HEK293T (cell line): Measurements from ENCODE around the gene MPL.

Experiments
- CTCF ChIA-PET: fragments of 350-600 bp; formaldehyde crosslinking; extraction: SDS; loops from one replicate; lab custom pipeline; 2021; ENCODE audit warnings: antibody characterized with exemption, inconsistent platforms; lab: Yijun Ruan, JAX
- POLR2A ChIA-PET: fragments of 350-600 bp; formaldehyde crosslinking; extraction: SDS; loops from one replicate; lab custom pipeline; 2020; ENCODE audit warnings: antibody characterized with exemption, inconsistent platforms; lab: Yijun Ruan, JAX
- DNase-seq: peaks from one replicate; pipeline ENCODE4 v3.0.0; 2012; ENCODE audit warnings: mixed read lengths; ENCODE audit errors: extremely low spot score
- ARNT ChIP-seq: fragments of 450-650 bp; IDR thresholded peaks from 2 replicates; pipeline ENCODE4 v1.6.1; 2017; ENCODE audit warnings: mild to moderate bottlenecking
- BHLHE40 ChIP-seq: fragments of 450-650 bp; IDR thresholded peaks from 2 replicates; pipeline ENCODE4 v1.6.1; 2016; ENCODE audit warnings: mild to moderate bottlenecking, moderate library complexity, borderline replicate concordance
- CTBP1 ChIP-seq: fragments of 450-650 bp; IDR thresholded peaks from 2 replicates; pipeline ENCODE4 v1.6.1; 2016; ENCODE audit warnings: borderline replicate concordance
- ELF4 ChIP-seq: fragments of 450-650 bp; IDR thresholded peaks from 2 replicates; pipeline ENCODE4 v1.6.1; 2017; ENCODE audit warnings: antibody characterized with exemption
- FOXA1 ChIP-seq: fragments of 450-650 bp; IDR thresholded peaks from 2 replicates; pipeline ENCODE4 v1.6.1; 2016; ENCODE audit warnings: mild to moderate bottlenecking
- FOXK2 ChIP-seq: fragments of 450-650 bp; IDR thresholded peaks from 2 replicates; pipeline ENCODE4 v1.6.1; 2016; ENCODE audit warnings: mild to moderate bottlenecking
- FOXM1 ChIP-seq: fragments of 450-650 bp; IDR thresholded peaks from 2 replicates; pipeline ENCODE4 v1.6.1; 2017; ENCODE audit warnings: mild to moderate bottlenecking, borderline replicate concordance
- HDGF ChIP-seq: fragments of 450-650 bp; IDR thresholded peaks from 2 replicates; pipeline ENCODE4 v1.6.1; 2017; ENCODE audit warnings: antibody characterized with exemption, borderline replicate concordance
- L3MBTL2 ChIP-seq: fragments of 450-650 bp; conservative IDR thresholded peaks from 2 replicates; pipeline ENCODE4 v1.6.1; 2016; ENCODE audit warnings: mild to moderate bottlenecking
- LEF1 ChIP-seq: fragments of 450-650 bp; IDR thresholded peaks from 2 replicates; pipeline ENCODE4 v1.6.1; 2017; ENCODE audit warnings: mild to moderate bottlenecking, borderline replicate concordance
- NFRKB ChIP-seq: fragments of 450-650 bp; IDR thresholded peaks from 2 replicates; pipeline ENCODE4 v1.6.1; 2016; ENCODE audit warnings: mild to moderate bottlenecking, moderate library complexity
- PKNOX1 ChIP-seq: fragments of 450-650 bp; IDR thresholded peaks from 2 replicates; pipeline ENCODE4 v1.6.1; 2016
- SP1 ChIP-seq: fragments of 450-650 bp; IDR thresholded peaks from 2 replicates; pipeline ENCODE4 v1.6.1; 2017
- SUZ12 ChIP-seq: fragments of 450-650 bp; IDR thresholded peaks from 2 replicates; pipeline ENCODE4 v1.6.1; 2016; ENCODE audit warnings: mild to moderate bottlenecking
- TARDBP ChIP-seq: fragments of 450-650 bp; IDR thresholded peaks from 2 replicates; pipeline ENCODE4 v1.6.1; 2016
- ZNF384 ChIP-seq: fragments of 450-650 bp; IDR thresholded peaks from 2 replicates; pipeline ENCODE4 v1.6.1; 2016

Gene MPL

GRCh38 chr1:43337588-43337987 is at the start of gene MPL:
Gene MPL, plus strand, starts transcription at chr1:43337818. Its CDS starts 31 bp downstream, at chr1:43337849.
- TF ChIP-seq SUZ12, result no peak
- TF ChIP-seq HDGF, result no peak
- no peak for TF ChIP-seq BHLHE40
- no peak for TF ChIP-seq FOXM1
- no peak for TF ChIP-seq FOXK2
- TF ChIP-seq LEF1, result no peak
- no peak for TF ChIP-seq TARDBP
- no peak for TF ChIP-seq PKNOX1
- no peak for TF ChIP-seq ARNT
- no peak for DNase-seq
- ChIA-PET CTCF (no interaction called here), POLR2A (interaction anchor here (3.7 kb wide), 1 partner anchor 11 kb away, joined by 15 read pairs; no protein-coding TSS in a partner anchor)

- POLR2A ChIA-PET, result interaction anchor here (1.1 to 1.4 kb wide), 2 partner anchors 60 to 70 kb away, joined by 3 to 4 read pairs; no protein-coding TSS in a partner anchor
- CTCF ChIA-PET, result no interaction called here
- TF ChIP-seq ARNT, result no peak
- TF ChIP-seq FOXM1, result no peak
- no peak for TF ChIP-seq SP1
- TF ChIP-seq TARDBP, result no peak
- no peak for TF ChIP-seq ZNF384
- DNase-seq, result no peak
Measured at GRCh38 chr1:43288058-43288784, 49.4 kb upstream of the MPL start.

GRCh38 chr1:43288785-43289706 is 48.6 kb upstream of the MPL start:
- no peak for DNase-seq
- ChIA-PET CTCF (interaction anchor here (0.7 kb wide), 1 partner anchor 70 kb away, joined by 4 read pairs; no protein-coding TSS in a partner anchor), POLR2A (interaction anchor here (1.1 to 1.4 kb wide), 2 partner anchors 60 to 69 kb away, joined by 3 to 4 read pairs; no protein-coding TSS in a partner anchor)
- TF ChIP-seq ARNT (no peak), LEF1 (no peak), SUZ12 (no peak), FOXA1 (no peak), HDGF (no peak), ZNF384 (no peak), FOXK2 (no peak), NFRKB (no peak), CTBP1 (no peak), SP1 (no peak), L3MBTL2 (no peak)

GRCh38 chr1:43292216-43292615 is 45.4 kb upstream of the MPL start:
- POLR2A ChIA-PET, result no interaction called here
- TF ChIP-seq LEF1 (no peak), SP1 (no peak), FOXK2 (no peak), ZNF384 (no peak), TARDBP (no peak)
- DNase-seq, result no peak
- CTCF ChIA-PET, result interaction anchor here (1.1 to 1.3 kb wide), 2 partner anchors 11 to 66 kb away, joined by 3 to 4 read pairs; no protein-coding TSS in a partner anchor

- POLR2A ChIA-PET, result interaction anchor here (0.9 to 1.5 kb wide), 2 partner anchors 56 to 98 kb away, joined by 3 read pairs; no protein-coding TSS in a partner anchor
- no peak for DNase-seq
- CTCF ChIA-PET, result no interaction called here
- no peak for TF ChIP-seq L3MBTL2
- TF ChIP-seq SP1, result no peak
- TF ChIP-seq TARDBP, result no peak
- TF ChIP-seq SUZ12, result no peak
- no peak for TF ChIP-seq LEF1
- no peak for TF ChIP-seq BHLHE40
- no peak for TF ChIP-seq ELF4
- TF ChIP-seq ARNT, result no peak
- no peak for TF ChIP-seq PKNOX1
- no peak for TF ChIP-seq FOXA1
- TF ChIP-seq NFRKB, result no peak
- no peak for TF ChIP-seq FOXM1
- no peak for TF ChIP-seq CTBP1
- TF ChIP-seq FOXK2, result no peak
Measured at GRCh38 chr1:43292679-43293078, 44.9 kb upstream of the MPL start.

GRCh38 chr1:43293176-43293575 is 44.4 kb upstream of the MPL start:
- ChIA-PET POLR2A (interaction anchor here (0.7 to 2.0 kb wide), 4 partner anchors 37 to 97 kb away, joined by 3 to 7 read pairs (median 3); partner anchors contain the start of gene CDC20), CTCF (interaction anchor here (0.6 kb wide), 1 partner anchor 232 kb away, joined by 3 read pairs; no protein-coding TSS in a partner anchor)
- no peak for TF ChIP-seq L3MBTL2
- no peak for TF ChIP-seq ZNF384
- TF ChIP-seq TARDBP, result no peak
- no peak for TF ChIP-seq SP1
- TF ChIP-seq SUZ12, result no peak
- TF ChIP-seq ELF4, result no peak
- no peak for TF ChIP-seq LEF1
- TF ChIP-seq FOXM1, result no peak
- no peak for TF ChIP-seq NFRKB
- TF ChIP-seq BHLHE40, result no peak
- TF ChIP-seq FOXK2, result no peak
- no peak for TF ChIP-seq PKNOX1
- no peak for DNase-seq
